ENCODE data around the gene BPIFB1. TPM values are rescaled to one million over a fixed set of nuclear protein-coding genes. Genes with fewer than 3 reads are reported as not detected.

The BPIFB1 gene
- total RNA-seq, 1 donor from 2014 or later, result not detected

Other genes starting within 250 kb of the BPIFB1 start
- gene BPIFB3, start 229.3 kb upstream of the BPIFB1 start, total RNA-seq, result not detected in 2 replicates
- not detected in 2 replicates for gene BPIFB4, start 203.6 kb upstream of the BPIFB1 start, total RNA-seq
- gene BPIFA2, start 115.1 kb upstream of the BPIFB1 start, total RNA-seq, result not detected in 2 replicates
- gene BPIFA3, start 65.9 kb upstream of the BPIFB1 start, total RNA-seq, result not detected in 2 replicates
- not detected in 2 replicates for gene BPIFA1, start 47.2 kb upstream of the BPIFB1 start, total RNA-seq
- 39.0 and 42.5 TPM in 2 replicates for gene CDK5RAP1, start 118.3 kb downstream of the BPIFB1 start, total RNA-seq
- 1.3 and 1.4 TPM in 2 replicates for gene SNTA1, start 160.5 kb downstream of the BPIFB1 start, total RNA-seq
- 18.9 and 19.4 TPM in 2 replicates for gene CBFA2T2, start 206.9 kb downstream of the BPIFB1 start, total RNA-seq

Measured in T-helper 1 cell treated with Interleukin-12 subunit alpha and Interleukin-12 subunit beta and Interleukin-4 antibody, amounts not matched to agents 30 ng/mL and 1 ng/mL, for 36 hours (primary cell).